GM18502 (cell line): Measurements from ENCODE around the gene SLC19A2.
"Not testable (repeated sequence)": the region's sequence is repeated elsewhere in the genome, so short reads cannot be mapped to it uniquely, and the experiment has no call there.

Experiments
- ATAC-seq: cut with Tn5 transposase; IDR thresholded peaks from one replicate; pipeline ENCODE4 v1.9.1; 2021; ENCODE audit warnings: mild to moderate bottlenecking; ENCODE audit not compliant: unreplicated experiment, poor library complexity

Gene SLC19A2

DNA sequence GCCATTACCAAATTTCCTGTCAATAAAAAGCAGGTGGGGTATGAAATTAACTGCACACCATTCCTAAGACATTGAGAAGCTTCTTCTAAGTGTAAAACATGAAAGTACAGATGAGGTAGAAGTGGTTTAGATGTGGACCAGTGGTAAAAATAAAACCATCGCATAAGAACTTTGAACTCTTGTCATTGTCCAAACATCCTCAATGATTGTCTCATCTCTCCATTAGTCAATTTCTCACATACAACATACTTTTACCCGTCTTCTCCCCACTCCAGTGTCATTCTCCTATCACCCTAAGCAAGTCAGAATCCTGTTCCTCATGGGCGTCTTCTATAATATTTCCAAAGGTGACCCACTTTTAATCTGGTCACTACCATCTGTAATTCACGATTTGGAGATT lies 24.3 kb upstream of the SLC19A2 start:
- no peak for ATAC-seq

DNA sequence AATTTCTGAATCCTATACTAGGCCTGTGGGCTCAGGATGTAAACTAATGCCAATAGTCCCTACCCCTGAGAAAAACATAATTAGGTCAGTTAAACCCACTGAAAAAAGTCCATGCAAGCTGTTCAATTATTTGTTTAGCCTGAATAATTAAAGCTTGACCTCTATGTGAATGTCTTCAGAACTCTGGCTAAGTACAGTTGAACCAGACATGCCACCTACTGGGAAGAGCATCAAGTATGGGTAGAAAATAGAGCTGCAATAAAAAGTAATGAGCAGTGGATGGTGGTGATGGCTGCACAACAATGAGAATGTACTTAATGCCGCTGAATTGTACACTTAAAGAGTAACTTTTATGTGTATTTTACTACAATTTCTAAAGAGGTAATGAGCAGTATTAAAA lies 23.6 kb upstream of the SLC19A2 start:
- ATAC-seq = no peak

DNA sequence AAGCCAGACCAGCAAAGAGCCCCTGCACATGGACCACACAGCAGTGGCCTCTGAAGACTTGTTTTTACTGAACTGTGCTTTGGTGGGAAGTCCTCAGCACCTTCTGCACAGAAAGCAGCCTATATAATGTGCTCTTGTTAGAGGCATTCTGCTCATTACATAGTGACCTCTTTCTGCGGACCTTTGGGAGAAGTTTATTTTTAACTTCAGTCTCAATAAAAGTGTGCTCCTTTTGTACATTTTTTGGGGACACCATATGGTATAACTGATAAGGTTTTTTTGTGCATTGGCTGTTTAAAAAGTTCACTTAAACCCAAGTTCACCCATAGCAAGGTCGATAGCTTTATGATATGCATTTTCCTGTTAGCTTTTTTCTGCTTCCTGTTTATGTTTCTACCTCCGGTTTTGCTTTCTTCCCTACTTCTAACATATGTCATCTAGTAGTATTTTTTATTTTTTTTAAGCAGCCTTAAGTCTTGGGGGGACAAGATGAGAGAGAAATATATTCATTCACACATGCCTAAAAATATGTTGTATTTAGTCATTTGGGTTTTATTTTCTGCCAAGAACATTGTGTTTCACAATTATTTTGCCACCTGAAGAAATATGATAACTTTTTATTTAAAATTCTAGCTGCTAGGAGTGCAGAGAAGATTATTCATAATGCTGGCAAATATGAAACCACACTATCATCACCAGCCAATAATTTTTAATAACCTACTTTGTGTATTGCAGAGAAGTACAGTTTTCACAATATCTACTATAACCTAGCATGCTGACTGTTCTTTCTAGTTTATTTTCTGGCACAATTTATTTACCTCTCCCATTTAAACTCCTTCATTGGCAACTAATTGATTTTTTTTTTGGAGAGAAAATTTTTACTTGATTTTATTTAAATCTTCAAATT lies 22.9 kb upstream of the SLC19A2 start:
- ATAC-seq = no peak

DNA sequence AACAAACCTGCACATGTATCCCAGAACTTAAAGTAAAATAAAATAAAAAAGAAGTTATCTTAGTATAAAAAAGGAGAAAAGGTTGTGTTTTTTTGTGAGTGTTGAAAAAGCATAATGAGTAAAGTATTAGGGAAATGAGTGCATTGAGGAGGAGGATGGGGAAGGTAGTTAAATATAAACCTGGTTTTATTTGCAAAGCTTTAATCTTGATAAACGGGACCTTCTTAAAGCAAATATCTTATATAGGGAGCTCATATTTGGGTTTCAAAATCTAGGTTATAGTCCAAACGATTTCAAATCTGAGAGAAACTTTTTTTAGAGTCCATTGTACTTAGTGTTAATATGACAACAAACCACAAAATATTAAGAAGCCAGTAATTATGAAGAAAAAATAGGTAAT lies 21.7 kb upstream of the SLC19A2 start:
- no peak for ATAC-seq

DNA sequence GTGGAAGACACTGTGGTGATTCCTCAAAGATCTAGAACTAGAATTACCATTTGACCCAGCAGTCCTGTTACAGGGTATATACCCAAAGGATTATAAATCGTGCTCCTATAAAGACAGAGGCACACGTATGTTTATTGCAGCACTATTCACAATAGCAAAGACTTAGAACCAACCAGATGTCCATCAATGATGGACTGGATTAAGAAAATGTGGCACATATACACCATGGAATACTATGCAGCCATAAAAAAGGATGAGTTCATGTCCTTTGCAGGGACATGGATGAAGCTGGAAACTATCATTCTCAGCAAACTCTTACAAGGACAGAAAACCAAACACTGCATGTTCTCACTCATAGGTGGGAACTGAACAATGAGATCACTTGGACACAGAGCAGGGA lies 17.9 kb upstream of the SLC19A2 start:
- not testable (repeated sequence) for ATAC-seq

DNA sequence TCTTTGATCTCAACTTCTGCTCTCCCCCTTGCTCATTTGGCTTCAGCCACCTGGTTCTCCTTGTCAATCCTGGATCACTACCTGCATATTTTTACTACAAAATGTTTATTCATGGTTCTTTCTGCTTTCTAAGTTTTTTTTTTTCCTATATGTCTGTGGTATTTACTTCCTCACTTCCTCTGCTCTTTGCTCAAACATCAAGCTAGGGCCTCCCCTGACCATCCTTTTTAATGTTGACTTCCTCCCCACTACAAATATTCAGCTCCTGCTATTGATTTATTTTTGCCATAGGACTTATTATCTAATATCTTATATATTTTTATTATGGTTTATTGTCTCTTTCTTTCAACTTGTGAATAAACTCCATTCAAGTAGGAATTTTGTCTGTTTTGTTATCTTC lies 14.1 kb upstream of the SLC19A2 start:
- ATAC-seq = no peak

DNA sequence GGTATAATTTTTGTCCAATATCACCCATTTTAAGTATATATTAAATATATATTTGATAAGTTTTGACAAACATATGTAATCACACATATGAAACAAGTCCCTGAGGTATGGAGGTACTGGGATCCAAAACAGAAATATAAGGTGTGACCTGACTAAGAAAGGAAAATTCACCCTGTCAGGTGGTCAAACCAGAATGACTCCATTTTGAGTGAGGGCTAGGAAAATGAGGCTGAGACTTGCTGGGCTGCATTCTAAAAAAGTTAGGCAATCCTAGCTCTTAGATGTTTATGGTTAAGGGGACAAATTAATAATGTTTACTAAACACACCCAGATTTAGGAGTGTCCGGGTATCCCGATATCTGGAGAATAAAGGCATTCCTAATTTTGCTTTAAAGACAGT lies 11.6 kb upstream of the SLC19A2 start:
- ATAC-seq = no peak

DNA sequence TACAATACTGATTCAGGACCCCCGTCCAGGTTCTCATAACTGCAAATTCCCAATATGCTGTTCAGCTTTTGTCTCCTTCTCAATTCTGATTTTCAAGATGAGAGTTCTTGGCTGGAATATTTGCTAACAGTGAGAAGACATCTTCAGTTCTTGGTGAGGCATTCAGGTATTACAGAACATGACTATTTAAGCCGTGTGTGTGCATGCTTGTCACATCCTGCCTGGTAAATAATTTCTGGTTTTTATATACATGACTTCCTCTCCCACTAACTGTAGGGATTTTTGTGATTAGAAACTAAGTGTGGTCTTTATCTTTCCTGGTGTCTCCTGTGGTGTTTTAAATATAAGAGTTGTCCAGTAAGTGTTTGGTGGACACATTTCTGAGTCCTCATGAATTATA lies 10.2 kb upstream of the SLC19A2 start:
- ATAC-seq = no peak

DNA sequence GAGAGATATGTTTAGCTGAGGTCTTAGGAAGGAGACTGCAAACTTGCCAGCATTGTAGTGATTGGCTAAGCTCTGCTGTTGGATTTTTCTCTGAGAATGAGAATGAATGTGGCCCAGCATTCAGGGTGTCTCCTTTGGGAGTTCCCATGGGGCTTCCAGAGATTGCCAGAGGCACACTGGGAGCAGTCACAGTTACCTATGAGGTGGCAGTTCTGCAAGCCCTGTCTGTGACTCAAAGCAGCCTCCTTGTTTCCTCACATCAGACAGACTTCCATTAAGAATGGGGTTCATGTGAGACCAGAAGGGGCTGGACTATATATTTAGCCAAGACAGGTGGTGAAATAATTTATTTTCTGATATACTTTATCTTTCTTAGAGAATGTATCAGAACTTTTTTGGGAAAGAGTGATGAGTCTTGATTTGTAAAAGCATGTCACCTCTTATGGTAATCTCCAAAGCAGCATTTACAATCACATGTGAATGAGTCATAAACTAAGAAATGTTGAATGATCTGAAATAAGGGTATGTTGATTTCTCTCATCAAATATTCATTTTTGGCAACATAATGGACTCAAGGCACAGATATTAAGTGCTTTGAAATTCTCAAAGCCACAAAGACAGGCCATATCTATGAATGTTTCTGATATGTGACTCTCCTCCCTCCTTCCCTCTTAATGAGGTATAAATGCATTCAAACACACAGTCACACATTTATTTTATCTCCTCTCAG lies 9.5 kb upstream of the SLC19A2 start:
- no peak for ATAC-seq

DNA sequence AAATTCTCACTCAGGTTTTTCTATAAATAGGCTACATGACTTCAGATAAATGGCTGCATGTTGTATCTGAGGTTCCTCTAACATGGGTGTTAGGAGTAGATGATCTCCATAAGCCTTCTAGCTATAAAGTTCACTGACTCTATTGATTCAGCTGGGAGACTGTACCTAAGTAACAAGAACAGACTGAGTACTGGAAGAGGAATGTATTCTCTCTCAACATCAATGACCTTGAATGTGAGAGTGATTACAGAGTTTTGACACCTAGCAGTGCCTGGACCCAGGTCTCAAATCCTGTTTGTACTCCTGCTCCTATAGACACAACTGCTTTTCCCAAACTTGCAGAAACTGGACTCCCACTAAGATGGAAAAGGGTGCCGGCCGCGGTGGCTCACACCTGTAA lies 8.6 kb upstream of the SLC19A2 start:
- ATAC-seq = no peak

DNA sequence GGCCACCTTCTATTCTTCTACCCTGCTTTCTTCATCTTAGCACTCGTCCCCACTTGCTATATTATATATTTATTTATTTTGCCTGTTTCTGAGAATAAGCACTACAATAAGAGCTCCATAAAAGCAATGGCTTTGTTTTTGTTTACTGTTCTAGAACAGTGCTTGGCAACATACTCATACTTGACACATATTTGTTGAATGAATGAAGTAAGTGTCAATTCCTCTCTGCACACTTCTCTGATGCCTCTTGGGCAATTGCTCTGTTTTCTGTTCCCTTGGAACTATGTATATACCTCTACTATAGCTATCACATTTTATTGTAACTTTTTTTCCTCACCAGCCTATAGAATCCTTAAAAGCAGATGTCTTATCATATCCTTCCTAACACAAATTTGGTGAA lies 7.5 kb upstream of the SLC19A2 start:
- no peak for ATAC-seq

DNA sequence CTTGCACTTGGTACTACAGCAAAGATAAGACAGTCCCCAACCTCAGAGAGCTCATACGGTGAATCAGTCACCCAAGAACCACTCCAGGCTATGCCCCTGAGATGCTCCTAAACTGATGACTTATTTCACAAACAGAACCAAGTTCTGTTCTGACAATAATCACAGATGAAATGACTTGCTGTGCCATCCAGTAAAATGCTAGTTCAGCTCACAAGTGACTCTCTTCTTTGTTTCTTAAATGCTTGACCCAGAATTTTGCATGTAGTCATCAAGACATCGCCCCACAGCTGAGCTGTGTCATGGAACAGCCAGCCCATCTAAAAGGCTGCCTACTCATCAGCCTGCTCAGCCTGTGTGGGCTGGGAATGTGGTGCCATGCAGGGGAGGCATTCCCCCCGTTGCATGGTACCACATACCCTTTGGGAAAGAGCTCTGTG lies 6.1 kb upstream of the SLC19A2 start:
- ATAC-seq = peak; percentile 79

DNA sequence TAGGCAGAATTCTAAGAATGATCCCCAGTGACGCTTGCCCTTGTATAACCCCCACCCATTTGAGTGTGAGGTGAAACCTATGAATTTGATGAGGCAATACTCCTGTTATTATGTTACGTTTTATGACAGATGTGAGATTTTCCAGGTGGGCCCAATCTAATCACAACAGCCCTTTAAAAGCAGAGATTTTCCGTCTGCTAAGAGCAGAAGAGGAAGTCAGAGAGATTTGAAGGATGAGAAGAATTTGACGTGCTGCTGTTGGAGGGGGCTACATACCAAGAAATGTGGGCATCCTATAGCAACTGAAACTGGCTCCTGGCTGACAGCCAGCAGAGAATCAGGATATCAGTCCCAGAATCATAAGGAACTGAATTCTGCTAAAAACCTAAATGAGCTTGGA lies 2.4 kb upstream of the SLC19A2 start:
- no peak for ATAC-seq

DNA sequence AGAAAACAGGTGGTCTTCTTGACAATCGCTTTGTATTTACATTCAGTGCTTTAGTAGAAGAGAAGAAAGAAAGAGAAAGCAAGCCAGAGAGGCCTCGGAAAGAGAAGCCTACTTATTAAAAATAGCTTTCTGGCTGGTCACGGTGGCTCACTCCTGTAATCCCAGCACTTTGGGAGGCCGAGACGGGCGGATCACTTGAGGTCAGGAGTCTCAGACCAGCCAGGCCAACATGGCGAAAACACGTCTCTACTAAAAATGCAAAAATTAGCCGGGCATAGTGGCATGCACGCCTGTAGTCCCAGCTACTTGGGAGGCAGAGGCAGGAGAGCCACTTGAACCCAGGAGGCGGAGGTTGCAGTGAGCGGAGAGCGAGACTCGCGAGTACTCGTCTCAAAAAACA lies 1.8 kb upstream of the SLC19A2 start:
- no peak for ATAC-seq

DNA sequence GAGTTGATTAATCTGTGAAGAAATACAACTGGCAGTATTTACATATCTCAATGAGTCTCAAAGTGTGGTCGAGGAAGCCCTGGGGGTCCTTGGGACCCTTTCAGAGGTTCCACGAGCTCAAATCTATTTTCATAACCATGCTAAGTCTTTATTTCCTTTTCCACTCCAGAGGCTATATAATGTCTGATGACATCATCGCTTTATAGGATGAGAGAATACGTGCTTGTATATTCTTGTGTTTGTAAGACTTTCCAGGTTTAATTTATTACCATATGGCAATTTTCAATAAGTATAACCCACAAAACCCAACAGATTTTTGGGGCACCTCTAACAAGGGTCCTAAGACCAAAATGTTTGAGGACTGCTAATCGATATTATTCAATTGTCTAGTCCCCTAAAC lies 1.4 kb upstream of the SLC19A2 start:
- no peak for ATAC-seq

DNA sequence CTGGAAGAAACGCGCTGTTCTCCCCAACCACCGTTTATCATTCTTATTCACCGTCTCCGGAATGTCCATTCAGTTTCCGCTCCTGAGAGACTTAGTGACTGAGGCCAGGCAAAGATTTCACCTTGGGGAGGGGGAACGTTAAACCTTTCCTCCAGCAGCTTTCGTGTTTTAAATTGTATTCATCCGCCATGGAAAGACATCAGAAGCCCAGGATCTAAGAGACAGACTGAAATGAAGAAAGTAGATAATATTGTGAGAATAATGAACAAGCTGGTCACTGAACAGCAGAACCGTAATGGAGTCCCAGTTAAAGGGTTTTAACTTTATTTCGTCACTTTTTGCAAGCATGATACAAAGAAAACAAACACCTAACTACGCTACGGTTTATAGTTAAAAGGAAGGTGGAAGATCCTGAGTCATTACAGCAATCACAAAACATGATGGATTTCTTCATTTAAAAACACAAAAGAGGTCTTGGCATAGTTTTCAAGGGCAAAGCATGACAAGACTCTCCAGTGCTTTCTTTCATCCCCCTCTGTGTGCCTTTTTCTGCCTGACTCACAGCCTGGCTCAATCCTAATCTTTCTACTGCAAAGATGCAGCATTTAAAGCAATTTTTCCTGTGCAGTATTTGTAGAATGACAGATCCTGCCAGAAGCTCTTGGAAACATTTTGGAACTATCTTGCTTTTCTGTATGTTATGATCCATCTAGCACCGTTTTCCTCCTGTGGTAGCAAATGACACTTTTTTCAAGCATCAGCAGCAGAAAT lies 722 bp upstream of the SLC19A2 start:
- no peak for ATAC-seq

DNA sequence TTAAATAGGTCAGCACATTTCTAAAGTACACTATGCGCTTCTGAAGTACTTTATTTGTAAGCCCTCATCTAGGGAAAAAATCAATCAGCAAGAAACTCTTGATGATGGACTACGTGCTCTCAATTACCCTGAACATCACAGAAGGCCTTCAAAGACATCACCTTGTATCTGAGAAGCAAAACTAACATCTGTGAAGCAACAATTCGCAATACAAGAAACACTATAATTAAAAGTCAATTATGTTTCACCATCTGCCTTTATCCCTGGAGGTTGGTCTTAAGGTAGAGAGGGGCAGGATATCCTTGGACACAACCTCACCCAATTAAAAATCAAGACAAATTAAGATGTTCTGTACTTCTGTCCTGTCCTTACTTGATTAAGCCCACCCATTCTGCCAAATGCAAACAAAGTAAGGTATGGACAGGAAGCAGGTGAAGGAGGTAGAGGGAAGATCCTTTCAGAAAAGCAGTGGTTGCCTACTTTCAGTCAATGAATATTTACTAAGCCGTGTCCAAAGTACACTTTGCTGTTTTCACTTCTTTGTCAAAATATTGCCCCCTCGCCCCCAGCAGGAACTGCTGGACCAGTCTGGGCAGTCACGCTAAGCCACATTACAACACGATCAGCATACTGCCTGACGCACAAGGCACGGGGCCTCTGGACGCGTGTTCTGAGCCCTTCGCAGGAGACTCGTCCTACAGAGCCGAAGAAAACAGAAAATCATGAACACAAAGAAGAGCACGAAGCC lies 887 bp downstream of the SLC19A2 start:
- peak; percentile 28 for ATAC-seq

DNA sequence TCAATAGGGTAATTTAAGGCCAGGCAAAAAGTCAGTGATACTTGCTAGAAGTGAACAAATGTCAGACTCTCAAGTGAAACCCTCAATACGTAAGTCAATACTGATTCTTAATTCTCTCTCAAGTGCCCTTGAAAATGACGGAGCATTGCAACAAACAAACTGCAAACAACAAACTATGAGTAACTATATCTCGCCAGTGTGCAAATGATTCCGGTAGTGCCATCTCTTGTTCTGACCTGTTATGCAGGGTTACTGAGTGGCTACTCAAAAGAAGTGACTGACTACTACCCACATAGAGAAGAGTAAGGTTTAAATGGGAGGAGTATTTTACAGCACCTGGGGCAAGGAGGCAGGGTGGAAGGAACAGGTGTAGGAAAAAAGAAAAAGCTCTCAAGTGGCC lies 1.6 kb downstream of the SLC19A2 start:
- no peak for ATAC-seq

DNA sequence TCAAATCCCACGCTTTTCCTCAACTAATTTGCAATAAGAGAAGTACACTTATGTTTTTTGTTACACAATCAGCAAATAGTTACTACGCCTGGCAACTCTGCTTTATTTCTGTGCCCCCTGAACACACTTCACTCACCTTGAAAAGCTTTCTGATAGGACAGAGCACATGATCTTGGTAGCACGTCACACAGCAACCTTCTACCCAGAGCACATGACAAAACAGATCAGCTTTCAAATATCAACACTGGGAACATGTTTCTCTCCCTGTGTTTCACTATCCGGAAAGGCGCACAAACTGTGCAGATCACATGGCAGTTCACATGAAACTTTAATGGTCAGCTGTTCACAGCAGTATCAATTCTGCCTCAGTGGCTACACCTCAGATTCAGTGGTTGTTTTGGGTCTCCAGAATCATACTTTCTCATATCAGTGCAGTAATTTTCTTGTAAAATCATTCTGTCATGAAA lies 2.2 kb downstream of the SLC19A2 start:
- no peak for ATAC-seq

DNA sequence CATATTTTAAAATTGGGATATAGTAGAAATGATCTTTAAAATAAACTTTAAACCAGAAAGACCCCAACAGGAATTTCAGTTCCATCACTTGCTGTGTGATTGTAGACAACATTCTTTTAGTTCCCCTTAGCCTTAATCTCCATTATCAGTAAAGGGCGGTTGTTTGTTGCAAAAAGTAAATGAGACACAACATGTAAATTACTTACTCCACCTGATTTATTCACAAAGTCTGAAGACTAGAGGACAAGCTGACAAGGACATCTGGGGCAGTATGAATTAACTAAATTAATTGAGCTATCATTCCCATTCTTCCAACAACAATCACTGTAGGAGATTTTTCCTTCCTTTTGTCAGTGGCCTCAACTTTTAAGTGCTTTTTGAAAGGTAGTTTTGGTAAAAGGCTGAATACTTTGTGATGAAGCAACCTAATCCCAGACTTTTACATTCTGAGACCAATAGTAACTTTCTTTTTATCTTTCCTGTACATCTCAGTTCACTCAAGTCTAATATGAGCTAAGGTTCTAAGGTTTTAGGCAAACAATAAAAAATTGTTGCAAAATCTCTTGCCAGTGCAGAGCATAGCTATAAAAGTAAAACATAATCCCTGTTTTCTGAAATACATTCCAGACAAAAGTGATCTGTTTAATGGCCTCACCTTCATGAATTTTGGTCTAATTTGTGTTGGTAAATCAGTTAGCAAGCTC lies 6.2 kb downstream of the SLC19A2 start:
- ATAC-seq = no peak
